NB4 (cell line): ENCODE data around the gene ARHGAP45.

Source experiments
- DNase-seq: peaks from one replicate; pipeline ENCODE4 v3.0.0; 2010; ENCODE audit warnings: low read depth
- H3K4me3 ChIP-seq: one replicate; pipeline ENCODE4 v1.5.1; 2011; ENCODE audit warnings: mild to moderate bottlenecking, low read depth, low read length, moderate library complexity
- MYC ChIP-seq: IDR thresholded peaks from 2 replicates; pipeline ENCODE4 v1.6.1; 2011; ENCODE audit warnings: low read depth, low read length
- POLR2A ChIP-seq: IDR thresholded peaks from 2 replicates; pipeline ENCODE4 v1.6.1; 2011; ENCODE audit warnings: mild to moderate bottlenecking; ENCODE audit not compliant: insufficient read length; ENCODE audit errors: extremely low read depth
- TF ChIP-seq, protein P1 (sequence below): IDR thresholded peaks from one replicate; pipeline ENCODE4 v1.5.1; 2012; ENCODE audit warnings: low read depth, low read length
- TF ChIP-seq, protein P2 (sequence below): IDR thresholded peaks from 2 replicates; pipeline ENCODE4 v1.6.1; 2011; ENCODE audit warnings: low read depth, low read length

ARHGAP45 gene

GRCh38 chr19:1063909-1064660 lies 2.9 kb upstream of the ARHGAP45 start:
- no peak overlapping the region for H3K4me3 ChIP-seq
- no peak for DNase-seq

DNA sequence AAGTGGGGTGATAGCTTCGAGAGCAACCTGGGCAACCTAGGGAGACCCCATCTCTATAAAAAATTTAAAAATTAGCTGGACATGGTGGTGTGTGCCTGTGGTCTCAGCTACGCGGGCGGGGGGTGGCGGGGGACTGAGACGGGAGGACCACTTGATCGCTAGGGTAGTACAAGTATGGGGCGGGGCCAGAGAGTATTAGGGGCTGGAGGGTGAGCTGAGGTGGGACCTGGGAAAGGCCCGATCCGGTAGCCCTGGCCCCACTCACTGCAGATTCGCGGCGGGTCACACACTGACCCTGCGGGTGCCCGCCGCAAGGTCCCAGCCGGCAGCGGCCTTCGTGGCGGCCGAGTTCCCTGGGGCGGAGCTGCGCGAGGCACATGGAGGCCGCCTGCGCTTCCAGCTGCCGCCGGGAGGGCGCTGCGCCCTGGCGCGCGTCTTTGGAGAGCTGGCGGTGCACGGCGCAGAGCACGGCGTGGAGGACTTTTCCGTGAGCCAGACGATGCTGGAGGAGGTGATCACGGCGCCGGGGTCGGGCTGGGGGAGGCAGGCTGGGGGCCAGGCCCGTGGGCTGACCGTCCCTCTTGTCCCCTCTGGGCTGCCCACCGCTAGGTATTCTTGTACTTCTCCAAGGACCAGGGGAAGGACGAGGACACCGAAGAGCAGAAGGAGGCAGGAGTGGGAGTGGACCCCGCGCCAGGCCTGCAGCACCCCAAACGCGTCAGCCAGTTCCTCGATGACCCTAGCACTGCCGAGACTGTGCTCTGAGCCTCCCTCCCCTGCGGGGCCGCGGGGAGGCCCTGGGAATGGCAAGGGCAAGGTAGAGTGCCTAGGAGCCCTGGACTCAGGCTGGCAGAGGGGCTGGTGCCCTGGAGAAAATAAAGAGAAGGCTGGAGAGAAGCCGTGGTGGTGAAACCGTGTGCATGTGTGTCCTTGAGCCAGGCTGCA lies 2.0 kb upstream of the ARHGAP45 start:
- H3K4me3 ChIP-seq = no peak overlapping the region
- peak; percentile 68 for DNase-seq
- no peak for TF ChIP-seq MYC
- TF ChIP-seq, protein P1, sequence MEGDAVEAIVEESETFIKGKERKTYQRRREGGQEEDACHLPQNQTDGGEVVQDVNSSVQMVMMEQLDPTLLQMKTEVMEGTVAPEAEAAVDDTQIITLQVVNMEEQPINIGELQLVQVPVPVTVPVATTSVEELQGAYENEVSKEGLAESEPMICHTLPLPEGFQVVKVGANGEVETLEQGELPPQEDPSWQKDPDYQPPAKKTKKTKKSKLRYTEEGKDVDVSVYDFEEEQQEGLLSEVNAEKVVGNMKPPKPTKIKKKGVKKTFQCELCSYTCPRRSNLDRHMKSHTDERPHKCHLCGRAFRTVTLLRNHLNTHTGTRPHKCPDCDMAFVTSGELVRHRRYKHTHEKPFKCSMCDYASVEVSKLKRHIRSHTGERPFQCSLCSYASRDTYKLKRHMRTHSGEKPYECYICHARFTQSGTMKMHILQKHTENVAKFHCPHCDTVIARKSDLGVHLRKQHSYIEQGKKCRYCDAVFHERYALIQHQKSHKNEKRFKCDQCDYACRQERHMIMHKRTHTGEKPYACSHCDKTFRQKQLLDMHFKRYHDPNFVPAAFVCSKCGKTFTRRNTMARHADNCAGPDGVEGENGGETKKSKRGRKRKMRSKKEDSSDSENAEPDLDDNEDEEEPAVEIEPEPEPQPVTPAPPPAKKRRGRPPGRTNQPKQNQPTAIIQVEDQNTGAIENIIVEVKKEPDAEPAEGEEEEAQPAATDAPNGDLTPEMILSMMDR = peak; percentile 32
- TF ChIP-seq POLR2A = no peak
- TF ChIP-seq, protein P2, sequence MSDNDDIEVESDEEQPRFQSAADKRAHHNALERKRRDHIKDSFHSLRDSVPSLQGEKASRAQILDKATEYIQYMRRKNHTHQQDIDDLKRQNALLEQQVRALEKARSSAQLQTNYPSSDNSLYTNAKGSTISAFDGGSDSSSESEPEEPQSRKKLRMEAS = no peak

More at GRCh38 chr19:1063909-1064660, 2.9 kb upstream of the ARHGAP45 start:
- no peak for TF ChIP-seq POLR2A
- TF ChIP-seq, protein P1 = no peak
- TF ChIP-seq MYC = no peak
- TF ChIP-seq, protein P2 = no peak

DNA sequence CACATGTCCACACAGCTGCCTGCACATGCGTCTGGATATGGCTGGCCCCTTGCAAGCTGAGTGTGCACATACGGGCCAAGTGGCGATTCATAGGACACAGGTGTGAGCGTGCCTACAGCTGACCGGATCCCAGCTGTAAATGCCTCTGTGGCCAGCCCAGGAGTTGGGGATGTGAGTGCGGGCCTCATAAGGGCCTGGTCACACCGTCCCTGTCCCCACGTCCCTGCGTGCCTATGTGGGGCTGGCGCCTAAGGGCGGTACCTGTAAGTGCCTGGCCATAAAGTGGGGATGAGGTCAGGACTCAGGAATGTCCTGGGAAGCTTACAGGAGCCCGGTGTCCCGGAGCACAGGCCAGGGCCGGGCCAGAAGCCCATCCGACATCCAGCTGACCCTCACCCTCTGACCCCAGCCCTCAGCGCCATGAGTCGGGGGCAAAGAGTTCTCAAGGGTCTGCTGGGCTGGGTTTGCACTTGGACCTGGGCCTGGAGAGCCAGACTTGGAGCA lies 1.3 kb upstream of the ARHGAP45 start:
- no peak for TF ChIP-seq POLR2A
- TF ChIP-seq, protein P1 = no peak
- TF ChIP-seq, protein P2 = no peak
- no peak for TF ChIP-seq MYC
- no peak overlapping the region for H3K4me3 ChIP-seq

GRCh38 chr19:1066251-1066747 lies 668 bp upstream of the ARHGAP45 start:
- DNase-seq = no peak
- TF ChIP-seq POLR2A = no peak
- no peak for TF ChIP-seq MYC
- TF ChIP-seq, protein P2 = no peak
- TF ChIP-seq, protein P1 = no peak
- no peak overlapping the region for H3K4me3 ChIP-seq

More for the DNA sequence above, 1.3 kb upstream of the ARHGAP45 start:
- DNase-seq = no peak

DNA sequence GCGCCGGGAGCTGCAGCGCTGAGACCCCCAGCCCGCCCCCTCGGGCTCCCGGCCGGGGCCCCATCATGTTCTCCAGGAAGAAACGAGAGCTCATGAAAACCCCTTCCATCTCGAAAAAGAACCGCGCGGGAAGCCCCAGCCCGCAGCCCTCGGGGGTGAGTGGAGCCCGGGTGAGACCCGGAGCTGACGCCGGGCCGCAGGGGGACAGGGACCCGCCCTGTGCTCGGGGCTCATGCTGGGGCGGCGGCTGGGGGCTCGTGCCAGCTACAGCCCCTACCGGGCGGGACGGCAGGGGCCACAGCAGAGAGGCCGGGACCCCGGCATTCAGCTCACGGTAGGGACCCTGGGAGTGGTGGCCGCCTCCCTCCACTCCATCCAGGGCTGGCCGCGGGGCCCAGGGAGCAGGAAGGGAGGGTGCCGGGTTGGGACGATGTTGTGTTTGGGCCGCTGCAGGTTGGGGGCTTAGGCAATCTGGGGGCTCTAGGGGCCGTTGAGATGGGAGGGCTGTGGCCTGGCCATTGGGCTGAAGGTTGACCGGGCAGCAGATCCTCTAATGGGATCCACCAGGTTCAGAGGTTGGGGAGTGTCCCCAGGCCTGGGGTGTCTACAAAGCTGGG lies 482 bp downstream of the ARHGAP45 start:
- peak; percentile 47 for DNase-seq
- peak overlapping the region; percentile 64 for H3K4me3 ChIP-seq
- TF ChIP-seq POLR2A (no peak), MYC (no peak)
- TF ChIP-seq, protein P1 = no peak
- TF ChIP-seq, protein P2 = no peak
